Osteoblast (primary cell): ENCODE measurements around the gene GLRX3. TPM values are rescaled to one million over a fixed set of nuclear protein-coding genes. Genes with fewer than 3 reads are reported as not detected.

Experiments used
- DNase-seq: peaks from one replicate; pipeline ENCODE4 v3.0.0; 2011; ENCODE audit warnings: low spot score, mixed read lengths; ENCODE audit not compliant: insufficient read length; ENCODE audit errors: missing footprints
- H2AFZ ChIP-seq: 2 replicates; pipeline ENCODE4 v1.6.0; 2011; ENCODE audit warnings: mild to moderate bottlenecking, low read length
- H3K27ac ChIP-seq: 2 replicates; pipeline ENCODE4 v1.5.1; 2011; ENCODE audit warnings: mild to moderate bottlenecking, low read depth, low read length, moderate library complexity
- H3K27me3 ChIP-seq: 2 replicates; pipeline ENCODE4 v1.6.0; 2012; ENCODE audit warnings: mild to moderate bottlenecking, control low read depth, inconsistent platforms, low read length, moderate library complexity; ENCODE audit not compliant: insufficient read depth
- H3K36me3 ChIP-seq: 2 replicates; pipeline ENCODE4 v1.5.1; 2011; ENCODE audit warnings: mild to moderate bottlenecking, low read length, control low read depth, moderate library complexity; ENCODE audit not compliant: insufficient read depth
- H3K4me1 ChIP-seq: 2 replicates; pipeline ENCODE4 v1.5.1; 2011; ENCODE audit warnings: mild to moderate bottlenecking, low read length, control low read depth, moderate library complexity; ENCODE audit not compliant: insufficient read depth
- H3K4me2 ChIP-seq: 2 replicates; pipeline ENCODE4 v1.6.0; 2011; ENCODE audit warnings: mild to moderate bottlenecking, low read length; ENCODE audit not compliant: insufficient read depth
- H3K4me3 ChIP-seq: fragments of 200-600 bp; sonication (generic); 3 replicates; pipeline ENCODE4 v1.5.1; 2012; ENCODE audit warnings: mild to moderate bottlenecking, low read length, inconsistent platforms; ENCODE audit not compliant: insufficient read depth
- H3K79me2 ChIP-seq: 2 replicates; pipeline ENCODE4 v1.6.0; 2012; ENCODE audit warnings: mild to moderate bottlenecking, low read length, control low read depth, inconsistent platforms; ENCODE audit not compliant: insufficient read depth
- H3K9me3 ChIP-seq: 2 replicates; pipeline ENCODE4 v1.5.1; 2011; ENCODE audit warnings: low read depth, low read length, control low read depth
- H4K20me1 ChIP-seq: 2 replicates; pipeline ENCODE4 v1.6.0; 2012; ENCODE audit warnings: mild to moderate bottlenecking, low read length, control low read depth; ENCODE audit not compliant: insufficient read depth
- CTCF ChIP-seq: IDR thresholded peaks from 2 replicates; pipeline ENCODE4 v1.5.1; 2011; ENCODE audit warnings: mild to moderate bottlenecking, low read depth, low read length, moderate library complexity; ENCODE audit errors: extremely low read depth
- total RNA-seq: library from RNA; depleted of rRNA; stranded (reverse); fragments of >200 nt; gene quantifications from 2 replicates; pipeline ENCODE4 v1.2.3, GENCODE V29; 2012

GLRX3 gene
- total RNA-seq, 1 donor = 74.9 TPM

- H2AFZ ChIP-seq = no peak overlapping the region
- no peaks in the 10 kb centered on the region for H3K9me3 ChIP-seq
- H3K79me2 ChIP-seq = peaks cover 98% of the 10 kb centered on the region
- no peaks in the 10 kb centered on the region for H3K27me3 ChIP-seq
- H3K4me1 ChIP-seq = no peaks in the 10 kb centered on the region
- TF ChIP-seq CTCF = no peak
- no peak overlapping the region for H3K27ac ChIP-seq
- peaks cover 56% of the 10 kb centered on the region for H4K20me1 ChIP-seq
- no peak overlapping the region for H3K4me3 ChIP-seq
- peaks cover 39% of the 10 kb centered on the region for H3K36me3 ChIP-seq
- no peak for DNase-seq
- no peak overlapping the region for H3K4me2 ChIP-seq
These were observed 9.9 kb downstream of the GLRX3 start for GRCh38 chr10:130146042-130146441.

- Histone ChIP-seq H3K9me3 (no peaks in the 10 kb centered on the region), H2AFZ (no peak overlapping the region), H3K36me3 (peaks cover 32% of the 10 kb centered on the region), H3K79me2 (peaks cover 73% of the 10 kb centered on the region), H4K20me1 (peaks cover 27% of the 10 kb centered on the region), H3K4me3 (no peak overlapping the region), H3K27me3 (no peaks in the 10 kb centered on the region), H3K4me2 (no peak overlapping the region), H3K4me1 (no peaks in the 10 kb centered on the region), H3K27ac (no peak overlapping the region)
- TF ChIP-seq CTCF = no peak
- no peak for DNase-seq
These were observed 23.1 kb downstream of the GLRX3 start for GRCh38 chr10:130159192-130159794.

- no peak for DNase-seq
- H4K20me1 ChIP-seq = peaks cover 18% of the 10 kb centered on the region
- peaks cover 31% of the 10 kb centered on the region for H3K36me3 ChIP-seq
These were observed 24.6 kb downstream of the GLRX3 start for GRCh38 chr10:130160775-130161174.

GRCh38 chr10:130161331-130161730 lies 25.1 kb downstream of the GLRX3 start:
- Histone ChIP-seq H4K20me1 (peaks cover 14% of the 10 kb centered on the region), H3K36me3 (peaks cover 28% of the 10 kb centered on the region), H3K27ac (no peak overlapping the region), H2AFZ (no peak overlapping the region), H3K79me2 (peaks cover 59% of the 10 kb centered on the region), H3K27me3 (no peaks in the 10 kb centered on the region), H3K4me1 (no peaks in the 10 kb centered on the region), H3K4me2 (no peak overlapping the region), H3K4me3 (no peak overlapping the region), H3K9me3 (no peaks in the 10 kb centered on the region)
- DNase-seq = no peak
- TF ChIP-seq CTCF = no peak

More at GRCh38 chr10:130160775-130161174, 24.6 kb downstream of the GLRX3 start:
- no peak overlapping the region for H2AFZ ChIP-seq
- peaks cover 62% of the 10 kb centered on the region for H3K79me2 ChIP-seq
- H3K27me3 ChIP-seq = no peaks in the 10 kb centered on the region
- H3K4me1 ChIP-seq = no peaks in the 10 kb centered on the region
- H3K9me3 ChIP-seq = no peaks in the 10 kb centered on the region
- TF ChIP-seq CTCF = no peak
- H3K4me2 ChIP-seq = no peak overlapping the region
- no peak overlapping the region for H3K4me3 ChIP-seq
- H3K27ac ChIP-seq = no peak overlapping the region
